ENCODE results near the gene C1QC.
"Not testable (repeated sequence)": the region's sequence is repeated elsewhere in the genome, so short reads cannot be mapped to it uniquely, and the experiment has no call there.

C1QC gene

DNA sequence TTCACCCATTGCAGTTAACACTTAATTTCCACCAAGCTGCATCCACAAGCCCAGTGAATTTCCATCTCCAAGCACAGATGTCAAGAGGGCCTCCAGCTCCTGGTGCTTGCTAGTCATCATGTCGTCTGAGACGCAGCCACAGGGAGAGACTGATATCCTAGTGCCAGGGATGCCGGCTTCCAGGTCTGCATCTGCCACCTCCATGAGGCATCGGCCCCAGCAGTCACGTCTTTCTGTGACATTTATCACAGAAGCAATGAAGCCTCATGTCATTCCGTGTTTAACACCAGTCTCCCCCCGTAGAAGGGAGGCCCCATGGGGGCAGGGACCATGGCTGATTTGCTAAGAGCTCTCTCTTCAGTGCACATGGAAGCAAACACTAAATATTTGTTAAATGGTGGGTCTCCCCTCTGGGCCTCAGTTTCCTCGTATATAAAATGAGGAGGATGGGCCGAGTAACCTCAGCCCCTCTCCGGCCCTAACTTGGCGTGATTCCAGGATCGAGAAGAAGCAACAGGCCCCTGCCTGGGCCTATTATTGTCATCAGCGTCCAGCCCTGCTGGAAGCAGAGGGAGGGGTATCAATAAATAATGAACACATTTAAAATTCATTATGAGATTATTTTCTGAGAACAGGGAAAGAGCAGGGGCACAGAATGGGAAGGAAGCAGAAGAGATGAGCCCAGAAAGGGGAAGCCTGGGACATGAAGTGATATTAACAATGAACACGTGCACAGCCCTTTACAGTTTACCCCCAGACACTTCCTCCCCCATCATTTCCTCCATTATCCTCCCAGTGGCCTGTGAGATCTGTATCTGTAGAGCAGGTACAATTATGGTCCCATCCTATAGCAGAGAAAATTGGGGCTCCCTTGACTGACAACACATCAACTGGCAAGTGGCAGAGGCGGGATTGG lies 8.8 kb downstream of the C1QC start:
- no peak for DNase-seq (ENCODE audit: low read depth)

DNA sequence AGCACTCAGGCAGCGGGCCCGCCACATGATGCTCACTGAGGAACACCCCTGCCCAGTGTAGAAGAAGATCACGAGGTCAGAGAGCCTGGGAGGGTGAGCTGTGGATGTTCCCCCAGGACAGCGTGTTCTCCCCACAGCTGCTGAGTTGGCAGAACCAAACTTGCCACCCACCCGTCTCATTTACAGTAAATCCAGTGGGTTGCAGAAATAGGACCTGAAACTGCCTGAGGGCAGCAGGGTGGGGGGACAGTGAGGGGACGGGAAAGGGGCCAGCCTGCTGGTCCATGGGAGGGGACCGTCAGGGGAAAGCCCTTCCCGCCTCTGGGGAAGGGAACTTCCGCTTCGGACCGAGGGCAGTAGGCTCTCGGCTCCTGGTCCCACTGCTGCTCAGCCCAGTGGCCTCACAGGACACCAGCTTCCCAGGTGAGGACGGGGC lies 9.5 kb downstream of the C1QC start, which contains the start of gene C1QB:
C1QB (plus strand) TSS at position 356 of the 436 bp plus-strand sequence. CDS start 6,227 bp downstream, outside the sequence.
- no peak for DNase-seq (ENCODE audit: low read depth)

DNA sequence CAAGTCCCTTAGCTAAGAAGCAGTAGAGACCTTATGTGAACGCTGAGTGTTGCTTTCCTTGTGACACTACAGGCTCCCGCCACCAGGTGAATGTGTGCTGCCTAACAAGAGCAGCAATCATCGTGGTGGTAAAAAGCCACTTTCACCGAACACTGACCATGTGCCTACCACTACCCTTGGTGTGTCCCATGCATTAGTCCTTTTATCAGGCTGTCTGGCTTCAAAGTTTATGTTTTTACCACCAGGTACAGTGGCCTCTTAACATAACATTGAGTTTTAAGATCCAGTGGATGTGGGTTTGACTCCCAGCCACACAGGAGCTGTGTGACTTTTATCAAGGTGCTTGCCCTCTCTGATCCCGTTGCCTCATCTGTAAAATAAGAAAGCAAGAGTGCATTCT lies 11.3 kb downstream of the C1QC start:
- DNase-seq (ENCODE audit: low read depth) = peak; percentile 35

DNA sequence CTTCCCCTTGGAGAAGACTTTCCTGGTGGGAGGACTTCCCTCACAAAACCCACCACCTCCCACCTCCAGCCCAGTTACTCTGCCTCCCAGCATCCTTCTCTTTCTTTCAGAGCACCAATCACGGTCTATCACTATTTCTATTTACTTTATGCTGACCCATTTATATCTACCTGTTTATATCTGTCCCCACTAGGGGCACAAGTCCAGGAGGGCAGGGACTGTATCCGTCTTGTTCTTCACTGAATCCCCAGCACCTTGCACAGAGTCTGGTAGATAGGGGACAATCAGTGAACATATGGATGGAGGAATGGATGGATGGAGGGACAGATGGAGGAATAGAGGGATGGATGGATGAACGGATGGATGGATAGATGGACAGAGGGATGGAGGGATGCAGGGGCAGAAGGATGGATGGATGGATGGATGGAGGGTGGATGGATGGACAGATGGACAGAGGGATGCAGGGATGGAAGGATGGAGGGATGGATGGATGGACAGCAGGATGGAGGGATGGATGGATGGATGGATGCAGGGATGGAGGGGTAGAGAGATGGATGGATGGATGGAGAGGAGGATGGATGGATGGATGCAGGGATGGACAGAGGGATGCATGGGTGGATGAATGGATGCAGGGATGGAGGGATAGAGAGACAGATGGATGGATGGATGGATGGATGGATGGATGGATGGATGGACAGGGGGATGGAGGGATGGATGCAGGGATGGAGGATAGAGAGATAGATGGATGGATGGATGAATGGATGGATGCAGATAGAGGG lies 15.1 kb downstream of the C1QC start:
- DNase-seq (ENCODE audit: low read depth) = peak; percentile 22

DNA sequence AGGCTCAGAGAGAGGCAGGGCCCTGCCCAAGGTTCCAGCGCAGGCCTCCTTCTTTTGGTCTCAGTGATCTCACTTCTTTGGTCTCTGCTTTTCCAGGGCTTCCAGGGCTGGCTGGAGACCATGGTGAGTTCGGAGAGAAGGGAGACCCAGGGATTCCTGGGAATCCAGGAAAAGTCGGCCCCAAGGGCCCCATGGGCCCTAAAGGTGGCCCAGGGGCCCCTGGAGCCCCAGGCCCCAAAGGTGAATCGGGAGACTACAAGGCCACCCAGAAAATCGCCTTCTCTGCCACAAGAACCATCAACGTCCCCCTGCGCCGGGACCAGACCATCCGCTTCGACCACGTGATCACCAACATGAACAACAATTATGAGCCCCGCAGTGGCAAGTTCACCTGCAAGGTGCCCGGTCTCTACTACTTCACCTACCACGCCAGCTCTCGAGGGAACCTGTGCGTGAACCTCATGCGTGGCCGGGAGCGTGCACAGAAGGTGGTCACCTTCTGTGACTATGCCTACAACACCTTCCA lies 17.3 kb downstream of the C1QC start:
- DNase-seq (ENCODE audit: low read depth) = no peak

DNA sequence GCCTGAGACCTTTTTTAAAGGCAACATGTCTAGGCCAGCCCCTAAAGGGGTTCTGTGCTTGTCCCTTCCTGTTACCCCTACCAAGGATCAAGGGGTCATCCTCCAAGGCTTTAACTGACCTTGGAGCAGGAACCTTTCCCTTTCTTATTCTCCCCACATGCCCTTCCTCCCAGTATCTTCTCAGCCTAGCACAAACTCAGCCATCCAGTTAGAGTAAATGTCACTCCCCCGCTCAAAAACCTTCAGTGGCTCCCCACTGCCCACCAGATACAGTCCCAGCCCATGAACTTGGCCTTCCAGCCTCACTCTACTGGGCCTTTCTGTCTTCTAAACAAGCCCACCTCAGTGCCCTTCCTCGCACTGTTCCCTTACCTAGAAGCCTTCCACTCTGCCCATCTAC lies 18.4 kb downstream of the C1QC start:
- no peak for DNase-seq (ENCODE audit: low read depth)

DNA sequence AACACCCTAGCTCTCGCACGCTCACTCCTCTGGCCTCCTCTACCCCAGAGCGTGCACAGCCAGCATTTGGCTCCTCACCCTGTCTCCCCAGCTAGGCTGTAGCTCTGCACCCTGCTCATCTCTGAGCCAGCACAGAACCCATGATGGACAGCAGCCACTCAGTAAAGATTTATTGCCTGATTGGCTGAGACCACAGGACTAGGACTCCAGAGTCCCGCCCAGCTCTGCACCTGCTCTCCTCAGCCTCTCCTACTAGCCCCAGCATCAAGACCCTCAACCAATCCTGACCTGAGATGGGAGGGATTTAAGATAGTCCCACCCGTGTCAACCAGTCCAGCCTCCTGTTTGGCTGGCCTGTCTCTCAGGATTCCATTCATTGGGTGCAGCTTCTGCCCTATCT lies 18.9 kb downstream of the C1QC start:
- peak; percentile 33 for DNase-seq (ENCODE audit: low read depth)

DNA sequence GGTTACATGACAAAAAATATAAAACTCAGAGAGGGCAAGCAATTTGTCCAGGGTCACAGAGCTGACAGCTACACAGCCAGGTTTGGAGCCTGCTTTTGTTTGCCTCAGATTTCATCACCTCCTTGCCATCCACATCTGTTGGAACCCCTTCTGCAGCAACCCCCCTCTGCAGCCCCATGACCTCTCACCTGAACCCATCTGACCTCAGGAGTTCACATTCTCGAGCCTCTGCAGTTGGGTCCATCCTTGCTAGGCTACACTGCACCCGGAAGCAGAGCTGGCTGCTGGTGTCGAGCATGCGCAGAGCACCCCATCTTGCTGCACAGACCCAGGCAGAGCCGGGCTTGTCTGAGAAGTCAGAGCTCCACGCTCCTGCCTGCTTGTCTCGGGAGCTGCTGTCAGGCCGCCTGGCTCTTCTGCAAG lies 19.6 kb downstream of the C1QC start:
- no peak for DNase-seq (ENCODE audit: low read depth)

DNA sequence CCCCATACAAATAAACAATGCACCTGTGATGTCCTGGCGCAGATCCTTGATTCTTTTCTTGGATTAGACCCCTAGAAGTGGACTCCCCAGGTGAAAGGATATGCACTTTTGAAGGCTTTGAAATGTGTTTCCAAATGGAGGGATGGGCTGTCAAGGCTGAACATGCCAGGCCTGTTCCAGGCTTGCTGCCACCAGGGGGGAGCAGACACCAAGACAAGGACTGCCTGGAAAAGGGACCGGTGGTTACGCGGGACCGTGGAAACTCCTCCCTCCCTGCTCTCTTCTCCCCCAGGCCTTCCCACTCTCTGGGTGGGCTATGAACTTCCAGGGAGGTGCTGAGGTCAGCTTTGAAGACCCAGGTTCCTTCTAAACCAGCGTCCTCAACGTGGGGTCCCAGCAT lies 22.3 kb downstream of the C1QC start:
- DNase-seq (ENCODE audit: low read depth) = peak; percentile 63

DNA sequence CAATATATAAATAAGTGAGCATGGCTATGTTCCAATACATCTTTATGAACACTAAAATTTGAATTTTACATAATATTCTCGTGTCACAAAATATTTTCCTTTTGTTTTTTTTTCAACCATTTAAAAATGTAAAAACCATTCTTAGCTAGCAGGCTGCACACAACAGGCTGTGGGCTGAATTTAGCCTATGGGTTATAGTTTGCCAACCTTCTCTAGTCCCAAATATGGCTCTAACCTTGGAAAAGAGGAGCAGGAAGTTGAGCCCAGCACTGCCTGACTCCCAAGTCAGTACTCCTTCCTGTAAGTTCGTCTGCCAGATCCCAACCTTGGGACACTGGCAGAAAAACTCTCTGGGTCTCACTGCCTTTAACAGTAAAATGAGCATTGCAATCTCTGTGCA lies 23.0 kb downstream of the C1QC start:
- no peak for DNase-seq (ENCODE audit: low read depth)

DNA sequence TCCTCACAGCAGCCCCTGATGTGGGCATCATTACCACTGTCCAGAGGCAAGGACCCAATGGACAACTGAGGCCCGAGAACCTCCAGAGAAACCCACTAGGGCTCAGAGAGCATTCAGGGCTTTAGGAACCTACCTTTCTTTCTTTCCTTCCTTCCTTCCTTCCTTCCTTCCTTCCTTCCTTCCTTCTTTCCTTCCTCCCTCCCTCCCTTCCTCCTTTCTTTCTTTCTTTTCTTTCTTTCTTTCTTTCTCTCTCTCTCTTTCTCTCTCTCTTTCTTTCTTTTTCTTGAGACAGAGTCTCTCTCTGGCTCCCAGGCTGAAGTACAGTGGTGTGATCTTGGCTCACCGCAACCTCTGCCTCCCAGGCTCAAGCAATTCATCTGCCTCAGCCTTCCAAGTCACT lies 25.4 kb downstream of the C1QC start:
- DNase-seq (ENCODE audit: low read depth) = not testable (repeated sequence)

DNA sequence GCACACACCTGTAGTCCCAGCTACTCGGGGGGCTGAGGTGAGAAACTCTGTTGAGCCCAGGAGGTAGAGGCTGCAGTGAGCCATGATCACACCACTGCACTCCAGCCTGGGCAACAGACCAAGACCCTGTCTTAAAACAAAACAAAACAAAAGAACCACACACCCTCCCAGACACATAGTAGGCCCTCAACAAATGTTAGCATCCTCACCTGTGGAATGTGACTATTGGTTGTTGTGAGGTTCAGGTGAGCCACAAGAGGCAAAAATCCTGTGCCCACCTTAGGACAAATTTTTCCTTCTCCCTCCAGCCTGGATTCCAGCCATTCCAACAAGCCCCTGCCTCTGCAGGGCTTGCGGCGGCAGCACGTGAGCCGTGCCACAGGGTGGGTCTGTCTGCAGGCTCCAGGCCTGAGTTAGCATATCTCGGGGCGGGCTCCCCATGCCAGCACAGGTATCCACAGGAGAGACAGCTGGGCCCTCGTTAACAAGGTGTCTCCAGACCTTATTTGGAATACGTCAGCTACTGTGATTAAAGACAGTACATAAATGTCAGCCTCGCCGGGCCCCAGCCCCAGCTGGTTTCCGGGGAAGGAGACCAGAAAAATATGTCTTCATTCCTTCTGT lies 27.0 kb downstream of the C1QC start:
- no peak for DNase-seq (ENCODE audit: low read depth)

DNA sequence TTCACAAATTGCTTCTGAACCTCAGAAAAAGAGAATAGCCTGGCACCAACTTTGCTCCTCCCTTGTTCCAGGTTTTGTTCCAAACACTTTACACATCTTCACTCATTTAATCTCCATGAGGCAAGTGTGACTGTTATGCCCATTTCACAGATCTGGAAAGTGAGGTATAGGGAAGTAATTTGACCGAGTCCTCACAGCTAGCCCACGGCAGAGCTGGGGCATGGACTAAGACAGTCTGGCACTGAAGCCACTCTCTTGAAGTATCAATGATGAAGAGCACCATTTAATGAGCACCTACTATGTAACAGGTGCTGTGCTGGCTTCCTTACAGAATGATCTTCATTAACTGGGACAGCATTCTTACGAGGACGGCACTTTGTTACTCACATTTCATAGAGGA lies 28.6 kb downstream of the C1QC start:
- DNase-seq (ENCODE audit: low read depth) = no peak

DNA sequence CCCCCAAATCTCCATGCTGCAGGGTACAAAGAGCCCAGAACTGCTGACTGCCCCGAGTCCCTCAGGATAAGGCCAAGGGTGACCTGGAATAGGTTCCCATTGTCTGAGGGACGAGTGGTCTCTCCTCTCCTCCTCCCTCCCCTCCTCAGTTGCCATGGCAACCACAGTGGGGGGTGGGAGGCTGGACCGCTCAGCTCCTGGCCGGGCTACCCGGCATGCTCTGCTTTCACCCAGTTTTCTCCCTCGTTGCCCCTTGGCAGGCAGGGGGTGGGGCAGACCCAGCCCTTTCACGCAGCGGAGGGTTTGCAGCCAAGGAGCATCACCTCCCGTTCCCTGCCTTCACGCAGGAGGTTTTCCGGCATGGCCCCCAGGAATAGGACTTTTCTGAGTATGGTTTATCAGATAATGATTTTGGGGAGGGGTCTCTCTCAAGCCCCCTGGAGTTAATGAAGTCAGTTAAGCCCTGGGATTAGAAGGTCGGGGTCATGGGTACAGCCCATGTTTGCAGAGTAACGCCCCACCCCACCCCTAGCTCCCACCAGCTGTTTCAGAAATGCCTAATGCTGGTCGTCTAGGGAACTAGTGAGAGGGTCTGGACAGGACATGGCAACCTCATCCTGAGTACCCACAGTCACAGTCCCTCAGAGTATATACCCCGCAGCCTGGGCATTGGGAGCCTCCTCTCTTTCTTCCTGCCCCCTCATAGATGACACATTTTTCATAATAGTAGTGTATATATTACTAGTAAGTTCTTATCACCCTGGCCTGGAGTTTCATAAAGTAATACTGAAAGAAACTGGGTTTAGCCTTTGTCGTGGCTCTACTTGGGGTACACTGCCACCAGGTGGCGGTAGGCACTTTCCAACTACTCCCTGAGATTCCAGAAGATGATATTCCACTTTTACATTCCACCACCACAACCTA lies 30.3 kb downstream of the C1QC start:
- peak; percentile 75 for DNase-seq (ENCODE audit: low read depth)

DNA sequence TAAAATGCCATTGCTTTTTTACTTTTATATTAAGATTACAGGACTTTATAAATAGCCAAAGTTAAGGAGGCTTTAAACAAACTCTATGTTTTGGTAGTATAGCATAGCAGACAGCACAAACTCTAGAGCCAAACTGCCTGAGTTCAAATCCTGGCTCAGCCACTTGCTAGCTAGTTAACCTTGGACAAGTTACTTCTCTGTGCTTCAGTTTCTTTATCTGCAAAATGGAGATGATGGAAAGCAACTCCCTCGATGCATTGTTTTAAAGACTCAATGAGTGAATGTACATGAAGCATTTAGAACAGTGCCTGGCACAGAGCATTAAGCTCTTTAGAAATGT lies 30.9 kb downstream of the C1QC start:
- DNase-seq (ENCODE audit: low read depth) = no peak

DNA sequence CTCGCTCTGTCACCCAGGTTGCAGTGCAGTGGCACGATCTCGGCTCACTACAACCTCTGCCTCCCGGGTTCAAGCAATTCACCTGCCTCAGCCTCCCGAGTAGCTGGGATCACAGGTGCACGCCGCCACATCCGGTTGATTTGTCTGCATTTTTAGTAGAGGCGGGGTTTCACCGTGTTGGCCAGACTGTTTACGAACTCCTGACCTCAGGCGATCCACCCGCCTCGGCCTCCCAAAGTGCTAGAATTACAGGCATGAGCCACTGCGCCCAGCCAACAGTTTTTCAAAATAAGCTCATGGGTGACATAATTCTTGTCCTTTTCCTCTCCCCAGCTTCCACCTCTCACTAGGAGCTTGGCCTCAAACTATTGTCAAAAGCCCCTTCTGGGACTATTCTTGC lies 32.7 kb downstream of the C1QC start:
- not testable (repeated sequence) for DNase-seq (ENCODE audit: low read depth)

DNA sequence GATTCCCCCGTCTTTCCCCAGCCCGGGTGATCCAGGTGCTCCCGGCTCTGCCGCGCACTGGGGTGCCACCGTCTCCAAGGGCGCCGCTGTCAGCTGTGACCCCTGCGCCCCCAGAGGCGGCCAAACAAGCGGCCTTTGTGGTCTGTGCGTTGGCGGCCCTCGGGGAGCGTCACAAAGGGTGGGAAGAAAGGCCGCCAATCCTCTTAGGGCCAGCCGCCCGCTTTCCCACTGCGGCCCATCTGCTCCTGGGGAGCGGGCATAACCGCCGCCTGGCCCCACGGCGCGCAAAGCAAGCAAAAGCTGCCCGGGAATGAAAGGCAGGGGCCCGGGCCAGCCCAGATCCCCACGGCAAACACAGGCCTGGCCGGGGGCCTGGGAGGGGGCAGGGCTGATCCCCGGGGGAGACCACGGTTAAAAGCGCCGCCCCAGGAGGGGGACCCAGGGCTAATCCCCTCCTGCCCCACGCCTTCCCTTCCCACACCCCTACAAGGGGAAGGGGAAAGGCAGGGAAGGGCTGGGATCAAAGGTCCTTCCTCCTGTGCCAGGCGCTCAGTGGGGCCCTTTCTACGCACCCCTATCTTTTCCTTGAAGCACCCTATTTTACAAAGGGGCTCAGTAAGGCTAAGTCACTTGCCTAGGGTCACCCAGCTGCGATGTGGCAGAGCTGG lies 33.6 kb downstream of the C1QC start:
- DNase-seq (ENCODE audit: low read depth) = no peak

DNA sequence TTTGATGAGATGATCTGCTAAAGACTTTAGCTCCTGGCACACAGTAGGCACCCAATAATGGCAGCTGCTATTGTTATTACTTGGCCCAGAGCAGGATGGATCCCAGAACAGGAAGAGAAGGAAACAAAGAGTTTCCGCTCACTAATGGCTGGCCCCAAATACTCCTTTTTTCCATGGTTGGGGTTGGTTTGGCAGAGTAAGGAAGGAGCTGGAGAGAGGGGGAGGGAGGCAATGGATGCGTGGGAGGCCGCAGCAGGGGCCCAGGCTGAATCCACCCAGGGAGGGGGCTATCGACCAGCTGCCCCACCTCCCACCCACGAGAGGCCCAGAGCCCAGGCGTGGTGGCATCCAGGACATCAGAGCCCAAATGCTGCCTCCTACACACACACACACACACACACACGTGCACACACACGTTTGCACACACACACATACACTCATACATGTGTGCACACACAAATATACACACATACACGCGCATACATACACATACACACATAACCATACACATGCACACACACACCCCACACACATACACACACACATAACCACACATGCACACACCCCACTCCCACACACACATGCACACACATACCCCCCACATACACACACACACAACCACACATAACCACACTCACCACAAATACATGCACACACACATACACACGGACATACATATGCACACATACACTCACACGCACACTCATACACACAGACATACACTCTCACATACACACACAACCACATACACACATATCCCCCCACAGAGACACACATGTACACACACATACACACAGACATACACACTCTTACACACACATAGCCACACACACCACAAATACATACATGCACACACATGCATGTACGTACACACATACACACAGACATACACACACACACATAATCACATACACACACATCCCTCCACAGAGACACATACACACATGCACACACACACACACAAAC lies 34.8 kb downstream of the C1QC start:
- no peak for DNase-seq (ENCODE audit: low read depth)

DNA sequence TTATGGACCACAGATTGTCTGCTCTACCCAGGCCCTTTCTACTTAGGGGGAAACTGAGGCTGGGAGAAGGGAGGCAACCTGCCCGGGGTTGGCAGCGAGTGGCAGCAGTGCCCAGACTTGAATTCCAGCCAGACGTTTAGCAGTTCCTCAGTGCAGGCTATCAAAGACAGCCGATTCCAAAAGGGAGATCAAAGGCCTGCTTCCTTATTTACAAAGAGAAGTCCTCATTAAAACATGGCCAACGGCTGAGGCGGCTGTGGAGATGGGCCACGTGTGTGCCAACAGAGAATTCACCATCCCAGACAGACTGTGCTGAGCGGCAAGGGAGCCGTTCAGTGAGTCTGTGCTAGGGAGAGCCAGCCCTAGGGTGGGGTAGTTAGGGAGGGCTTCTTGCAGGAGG lies 37.3 kb downstream of the C1QC start:
- no peak for DNase-seq (ENCODE audit: low read depth)

Measured in ELR (cell line).